ENCODE results near the gene ATP2C2.
A peak's percentile ranks its signal among the peaks of the same experiment; 100 is the strongest.

Gene ATP2C2

GRCh38 chr16:84509032-84509950, 141.0 kb downstream of the ATP2C2 start:
- no peak for DNase-seq (ENCODE audit: low read depth in 4 of 4, low spot score in 1 of 4)

GRCh38 chr16:84511180-84511800, 143.0 kb downstream of the ATP2C2 start:
- peak; percentile 70 to 85 (median 76) for DNase-seq (ENCODE audit: low read depth in 4 of 4, low spot score in 1 of 4)

DNA sequence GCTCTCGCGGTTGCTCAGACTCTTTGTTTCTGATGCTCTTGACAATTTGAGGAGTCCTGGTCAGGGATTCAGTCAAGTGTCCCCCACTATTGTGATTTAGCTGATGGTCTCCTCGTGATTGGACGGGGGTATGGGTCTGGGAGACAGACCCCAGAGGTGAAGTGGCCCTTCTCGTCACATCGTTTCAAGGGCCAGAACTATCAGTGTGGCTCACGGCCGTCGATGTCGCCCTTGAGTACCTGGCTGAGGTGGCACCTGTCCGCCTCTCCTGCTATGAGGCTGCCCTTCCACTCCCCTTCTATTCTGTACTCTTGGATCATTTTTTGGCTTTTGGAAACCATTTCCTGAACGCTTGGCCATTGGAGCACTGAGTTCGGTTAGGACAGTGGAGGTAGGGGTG, 143.5 kb downstream of the ATP2C2 start:
- DNase-seq (ENCODE audit: low read depth in 4 of 4, low spot score in 1 of 4), result no peak

- no peak for DNase-seq (ENCODE audit: low read depth in 4 of 4, low spot score in 1 of 4)
Observed at GRCh38 chr16:84513123-84513522, 144.8 kb downstream of the ATP2C2 start.

- DNase-seq (ENCODE audit: low read depth in 4 of 4, low spot score in 1 of 4), result no peak
Observed at GRCh38 chr16:84513666-84514065, 145.3 kb downstream of the ATP2C2 start.

Data from stimulated activated CD4-positive, alpha-beta T cell treated with anti-CD3 and anti-CD28 coated beads, Interleukin-1b, Interleukin-23, amount 100 ng/mL, for 24 hours (primary cell).